Lower leg skin (tissue), 3 donors: ENCODE measurements around the gene TMC8.

ENCODE experiments used
- CTCF ChIP-seq, 3 donors: fragments of 450-650 bp; IDR thresholded peaks; one replicate each; pipeline ENCODE4 v1.5.1; 2016; ENCODE audit warnings: antibody characterized with exemption in 3 of 3, mild to moderate bottlenecking in 3 of 3, moderate library complexity in 2 of 3
- POLR2A ChIP-seq, 2 donors: fragments of 450-650 bp; IDR thresholded peaks; one replicate each; pipeline ENCODE4 v1.6.1; 2016 to 2017; ENCODE audit warnings: antibody characterized with exemption in 2 of 2, mild to moderate bottlenecking in 1 of 2, moderate library complexity in 1 of 2

GRCh38 chr17:78144736-78145641, 14.4 kb downstream of the TMC8 start:
- TF ChIP-seq CTCF (IDR thresholded peaks at IDR 0.05) = no peak
- TF ChIP-seq POLR2A (IDR thresholded peaks at IDR 0.05) = no peak
